IMR-90 (cell line): ENCODE results near the gene RAPGEF5. TPM values are rescaled to one million over a fixed set of nuclear protein-coding genes. Genes with fewer than 3 reads are reported as not detected.
A peak's percentile ranks its signal among the peaks of the same experiment; 100 is the strongest.

Experiments used
- ATAC-seq: fragments of 200-7000 bp; cut with Tn5 transposase; 2 replicates; pipeline ENCODE4 v1.9.1; 2020; ENCODE audit warnings: low read depth, mild to moderate bottlenecking, moderate library complexity
- BruUV-seq: library from RNA; stranded (reverse); fragments of 400-500 nt; replicated peaks from 2 replicates; lab custom pipeline; 2021; lab: Mats Ljungman, UMichigan
- CTCF ChIA-PET: fragments of 300-600 bp; formaldehyde crosslinking; extraction: SDS; loops from one replicate; lab custom pipeline; 2021; ENCODE audit warnings: antibody characterized with exemption; lab: Yijun Ruan, JAX
- POLR2A ChIA-PET: fragments of 300-600 bp; sonication (Branson Sonifier 250); formaldehyde crosslinking; loops from one replicate; lab custom pipeline; 2022; ENCODE audit warnings: antibody characterized with exemption; ENCODE audit not compliant: unreplicated experiment; lab: Charles Lee
- DNase-seq: peaks from one replicate; pipeline ENCODE4 v3.0.0; 2013
- H2AFZ ChIP-seq: replicated peaks from 2 replicates; pipeline ENCODE3; 2013; ENCODE audit warnings: low read length, mild to moderate bottlenecking; ENCODE audit not compliant: poor library complexity
- H2AK5ac ChIP-seq: 2 replicates; pipeline ENCODE4 v1.6.1; 2013; ENCODE audit warnings: low read depth, low read length, inconsistent platforms
- H2AK9ac ChIP-seq: replicated peaks from 2 replicates; pipeline ENCODE3; 2013; ENCODE audit warnings: mild to moderate bottlenecking, low read depth, low read length, moderate library complexity; ENCODE audit not compliant: poor library complexity
- H2BK120ac ChIP-seq: 2 replicates; pipeline ENCODE4 v1.6.1; 2013; ENCODE audit warnings: low read depth, low read length, inconsistent platforms
- H2BK15ac ChIP-seq: 3 replicates; pipeline ENCODE4 v1.6.1; 2013; ENCODE audit warnings: low read depth, low read length, inconsistent platforms
- H2BK20ac ChIP-seq: 2 replicates; pipeline ENCODE4 v1.6.1; 2013; ENCODE audit warnings: low read depth, mild to moderate bottlenecking, inconsistent platforms, low read length, moderate library complexity
- H2BK5ac ChIP-seq: 2 replicates; pipeline ENCODE4 v1.6.1; 2013; ENCODE audit warnings: mild to moderate bottlenecking, low read depth, low read length, inconsistent platforms; ENCODE audit not compliant: poor library complexity, severe bottlenecking
- H3K14ac ChIP-seq: replicated peaks from 2 replicates; pipeline ENCODE4 v1.6.1; 2013; ENCODE audit warnings: low read depth, low read length, inconsistent platforms
- H3K18ac ChIP-seq: 2 replicates; pipeline ENCODE4 v1.6.1; 2013; ENCODE audit warnings: low read depth, low read length, control low read depth
- H3K23ac ChIP-seq: 2 replicates; pipeline ENCODE4 v1.6.1; 2013; ENCODE audit warnings: low read depth, low read length, inconsistent platforms
- H3K27ac ChIP-seq: 2 replicates; pipeline ENCODE4 v1.5.1; 2013; ENCODE audit warnings: mild to moderate bottlenecking, control low read depth, low read length; ENCODE audit not compliant: insufficient read depth
- H3K27me3 ChIP-seq: 2 replicates; pipeline ENCODE4 v1.6.1; 2013; ENCODE audit warnings: low read length; ENCODE audit not compliant: control insufficient read depth, insufficient read depth
- H3K36me3 ChIP-seq: 2 replicates; pipeline ENCODE4 v1.6.1; 2013; ENCODE audit warnings: low read length, mixed read lengths; ENCODE audit not compliant: control insufficient read depth, insufficient read depth
- H3K4ac ChIP-seq: 2 replicates; pipeline ENCODE4 v1.6.1; 2013; ENCODE audit warnings: low read depth, low read length, inconsistent platforms
- H3K4me1 ChIP-seq: 2 replicates; pipeline ENCODE4 v1.6.1; 2013; ENCODE audit warnings: low read length, mixed read lengths; ENCODE audit not compliant: control insufficient read depth, insufficient read depth
- H3K4me2 ChIP-seq: 2 replicates; pipeline ENCODE4 v1.6.1; 2013; ENCODE audit warnings: low read depth, mild to moderate bottlenecking, control low read depth, low read length, moderate library complexity
- H3K4me3 ChIP-seq: 2 replicates; pipeline ENCODE4 v1.5.1; 2013; ENCODE audit warnings: low read depth, mild to moderate bottlenecking, control low read depth, low read length, moderate library complexity; ENCODE audit not compliant: insufficient read depth
- H3K56ac ChIP-seq: 2 replicates; pipeline ENCODE4 v1.6.1; 2013; ENCODE audit warnings: low read length, inconsistent platforms; ENCODE audit not compliant: insufficient read depth; ENCODE audit errors: extremely low read depth
- H3K79me1 ChIP-seq, 2 experiments: 2 replicates each; pipeline ENCODE4 v1.6.1; 2013; ENCODE audit warnings: low read length in 2 of 2, inconsistent platforms in 1 of 2, low read depth in 1 of 2
- H3K9ac ChIP-seq: 2 replicates; pipeline ENCODE4 v1.6.1; 2013; ENCODE audit warnings: low read depth, low read length, control low read depth
- H3K9me1 ChIP-seq: 2 replicates; pipeline ENCODE4 v1.6.1; 2013; ENCODE audit warnings: low read length, inconsistent platforms; ENCODE audit not compliant: insufficient read depth
- H3K9me3 ChIP-seq: 2 replicates; pipeline ENCODE4 v1.6.1; 2013; ENCODE audit warnings: low read length; ENCODE audit not compliant: control insufficient read depth, insufficient read depth
- H4K20me1 ChIP-seq: 2 replicates; pipeline ENCODE4 v1.6.1; 2013; ENCODE audit warnings: low read length, inconsistent platforms; ENCODE audit not compliant: insufficient read depth
- H4K5ac ChIP-seq: 2 replicates; pipeline ENCODE4 v1.6.1; 2013; ENCODE audit warnings: mild to moderate bottlenecking, low read depth, low read length, control low read depth
- H4K8ac ChIP-seq, 2 experiments: 2 replicates each; pipeline ENCODE4 v1.6.1; 2013; ENCODE audit warnings: low read depth in 2 of 2, low read length in 2 of 2, control low read depth in 1 of 2, inconsistent platforms in 1 of 2
- H4K91ac ChIP-seq: 2 replicates; pipeline ENCODE4 v1.6.1; 2013; ENCODE audit warnings: low read depth, low read length, inconsistent platforms; ENCODE audit not compliant: insufficient read depth
- CEBPB ChIP-seq: IDR thresholded peaks from 2 replicates; pipeline ENCODE4 v1.6.1; 2012; ENCODE audit warnings: low read depth, low read length, improper control_type of control experiment
- MAFK ChIP-seq: IDR thresholded peaks from 2 replicates; pipeline ENCODE4 v1.6.1; 2012; ENCODE audit warnings: low read depth, low read length, improper control_type of control experiment
- WGBS, 2 experiments: methylation state at CpG; one replicate each; pipeline versions ENCODE4 v1.1.5 to v1.1.7; 2013; ENCODE audit warnings: missing lambda C conversion rate in 2 of 2; ENCODE audit not compliant: insufficient read length in 1 of 2; ENCODE audit errors: extremely low coverage in 2 of 2; 5-methylcytosine and 5-hydroxymethylcytosine counted together
- dilution Hi-C: fragments of 300-500 bp; cut with HindIII; formaldehyde crosslinking; loops from one replicate; pipeline ENCODE4 v1.14.3; 2018; ENCODE audit warnings: low sequenced_read_pairs; ENCODE audit not compliant: unreplicated experiment
- in situ Hi-C: fragments of 300-500 bp; cut with MboI; formaldehyde crosslinking; loops from 3 replicates; pipeline ENCODE4 v1.14.3; 2019; ENCODE audit warnings: low sequenced_read_pairs, inconsistent platforms, mixed read lengths
- intact Hi-C: fragments of 100-400 bp; cut with micrococcal nuclease; formaldehyde crosslinking; loops from 2 replicates; pipeline ENCODE4 v1.10.0; 2022
- polyA plus RNA-seq, 3 experiments: library from polyadenylated mRNA; depleted of rRNA; stranded (reverse); fragments of >200 nt; gene quantifications; 2 replicates each; pipeline ENCODE4 v1.2.3, GENCODE V29; 2012; ENCODE audit warnings: low replicate concordance in 1 of 3
- total RNA-seq: library from RNA; depleted of rRNA; stranded (reverse); fragments of >200 nt; gene quantifications from 2 replicates; pipeline ENCODE4 v1.2.3, GENCODE V29; 2012

RAPGEF5 gene
- total and polyA plus RNA-seq, 2 of the 4 experiments (the other 2 are of a cell fraction): 0.05 to 0.18 TPM

DNA sequence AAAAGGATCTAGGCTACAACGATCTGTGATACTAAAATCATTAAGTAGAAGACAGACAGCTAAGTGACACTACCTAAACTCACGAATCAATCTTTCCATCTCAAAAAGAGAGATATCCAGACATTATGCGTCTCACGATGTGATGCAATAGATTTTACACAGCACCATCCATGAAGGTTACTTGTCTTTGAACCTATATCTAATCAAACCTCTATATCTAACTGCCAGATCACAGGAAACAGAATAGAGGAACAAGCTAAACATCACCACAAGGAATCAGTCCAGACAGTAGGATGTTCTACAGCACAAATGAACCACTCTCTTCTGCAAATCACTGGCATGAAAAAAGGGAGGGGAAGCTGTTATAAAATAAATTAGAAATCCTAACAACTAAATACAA, 4.1 kb downstream of the RAPGEF5 start:
- no TSS peak for BruUV-seq
- in situ Hi-C loops (no loop called here), intact Hi-C loops (no loop called here), dilution Hi-C loops (no loop called here)
- no peak overlapping the region for H3K56ac ChIP-seq
- H4K5ac ChIP-seq: no peak overlapping the region
- no peaks in the 10 kb centered on the region for H3K9me1 ChIP-seq
- DNase-seq: no peak
- no peaks in the 10 kb centered on the region for H3K4me1 ChIP-seq
- no peak overlapping the region for H3K27ac ChIP-seq
- ChIA-PET POLR2A (no interaction called here), CTCF (no interaction called here)
- no peak overlapping the region for H2BK20ac ChIP-seq
- no peak overlapping the region for H3K4ac ChIP-seq
- WGBS, 2 experiments: 50% methylated on average over 1 of the region's 4 CpGs; no CpG with 5 or more reads in 1 of the 2 experiments
- no peak overlapping the region for H3K4me2 ChIP-seq
- H3K36me3 ChIP-seq: no peaks in the 10 kb centered on the region
- no peak overlapping the region for H2AK9ac ChIP-seq
- no peak overlapping the region for H3K4me3 ChIP-seq
- TF ChIP-seq MAFK (no peak), CEBPB (peak; percentile 27; the same call in 1 of the 2 replicates)
- H3K18ac ChIP-seq: no peak overlapping the region
- no peak overlapping the region for H2BK5ac ChIP-seq
- H2AFZ ChIP-seq: no peak overlapping the region
- ATAC-seq: no peak
- no peak overlapping the region for H3K14ac ChIP-seq
- no peak overlapping the region for H2BK120ac ChIP-seq
- H3K9ac ChIP-seq: no peak overlapping the region
- no peak overlapping the region for H4K91ac ChIP-seq
- H3K79me1 ChIP-seq: no peaks in the 10 kb centered on the region
- H3K23ac ChIP-seq: no peak overlapping the region
- no peak overlapping the region for H4K8ac ChIP-seq
- H2BK15ac ChIP-seq: no peak overlapping the region
- H3K9me3 ChIP-seq: peaks cover 2% of the 10 kb centered on the region; the same call in 1 of the 2 replicates
- no peaks in the 10 kb centered on the region for H4K20me1 ChIP-seq
- peaks cover 14% of the 10 kb centered on the region for H3K27me3 ChIP-seq
- no peak overlapping the region for H2AK5ac ChIP-seq
